NOMO-1 treated with DMSO at 0.1 percent for 48 hours (cell line): ENCODE measurements around the gene VEGFA.

ENCODE experiments used
- DNase-seq: peaks from one replicate; lab custom pipeline; 2025; ENCODE audit not compliant: unreplicated experiment; lab: John Stamatoyannopoulos, UW

VEGFA gene

GRCh38 chr6:43820486-43820885 lies 50.5 kb downstream of the VEGFA start:
- DNase-seq, result no peak

- DNase-seq, result no peak
Observed at GRCh38 chr6:43821101-43821886, 51.3 kb downstream of the VEGFA start.

- DNase-seq, result no peak
Observed at GRCh38 chr6:43823390-43823789, 53.4 kb downstream of the VEGFA start.

- peak; percentile 64 for DNase-seq
Observed at GRCh38 chr6:43823879-43824702, 54.1 kb downstream of the VEGFA start.

GRCh38 chr6:43824703-43825064 lies 54.7 kb downstream of the VEGFA start:
- no peak for DNase-seq

GRCh38 chr6:43825187-43826115 lies 55.4 kb downstream of the VEGFA start:
- DNase-seq, result no peak

- DNase-seq, result no peak
Observed at GRCh38 chr6:43826730-43827129, 56.7 kb downstream of the VEGFA start.

- no peak for DNase-seq
Observed at GRCh38 chr6:43827898-43828297, 57.9 kb downstream of the VEGFA start.

- DNase-seq, result no peak
Observed at GRCh38 chr6:43828711-43829110, 58.7 kb downstream of the VEGFA start.

GRCh38 chr6:43829470-43829869 lies 59.5 kb downstream of the VEGFA start:
- no peak for DNase-seq

GRCh38 chr6:43830775-43831174 lies 60.8 kb downstream of the VEGFA start:
- no peak for DNase-seq

- no peak for DNase-seq
Observed at GRCh38 chr6:43831191-43831590, 61.2 kb downstream of the VEGFA start.

- DNase-seq, result no peak
Observed at GRCh38 chr6:43833223-43833995, 63.4 kb downstream of the VEGFA start.

- no peak for DNase-seq
Observed at GRCh38 chr6:43833996-43834390, 64.0 kb downstream of the VEGFA start.

- DNase-seq, result peak; percentile 33
Observed at GRCh38 chr6:43834528-43835155, 64.6 kb downstream of the VEGFA start.

- DNase-seq, result no peak
Observed at GRCh38 chr6:43835872-43836419, 65.9 kb downstream of the VEGFA start.
